Activated CD8-positive, alpha-beta T cell treated with anti-CD3 and anti-CD28 coated beads, Interleukin-2, amount 10 ng/mL, durations not matched to agents 7 days and 5 days (primary cell): ENCODE data around the gene MLEC. TPM values are rescaled to one million over a fixed set of nuclear protein-coding genes. Genes with fewer than 3 reads are reported as not detected.

Source experiments
- ATAC-seq: fragments of 150-1000 bp; cut with Tn5 transposase; one replicate; pipeline ENCODE4 v1.10.0; 2021; ENCODE audit warnings: moderate library complexity
- CTCF ChIA-PET: fragments of 350-600 bp; sonication (Branson Sonifier 250); formaldehyde crosslinking; loops from one replicate; lab custom pipeline; 2021; ENCODE audit warnings: antibody characterized with exemption; lab: Charles Lee
- POLR2A ChIA-PET: fragments of 350-600 bp; sonication (Branson Sonifier 250); formaldehyde crosslinking; loops from one replicate; lab custom pipeline; 2021; ENCODE audit warnings: antibody characterized with exemption; lab: Charles Lee
- DNase-seq: peaks from one replicate; pipeline ENCODE4 v3.0.0-alpha.2; 2020
- H3K27ac Mint-ChIP-seq: one replicate; pipeline ENCODE4 v1.8.0; 2021; ENCODE audit warnings: mild to moderate bottlenecking, mixed read lengths
- H3K27me3 Mint-ChIP-seq: one replicate; pipeline ENCODE4 v1.8.0; 2021; ENCODE audit warnings: low read depth, mixed read lengths
- H3K36me3 Mint-ChIP-seq: one replicate; pipeline ENCODE4 v1.8.0; 2021; ENCODE audit warnings: low read depth, mixed read lengths
- H3K4me1 Mint-ChIP-seq: one replicate; pipeline ENCODE4 v1.8.0; 2021; ENCODE audit warnings: low read depth, mixed read lengths
- H3K4me3 Mint-ChIP-seq: one replicate; pipeline ENCODE4 v1.8.0; 2021; ENCODE audit warnings: mild to moderate bottlenecking, mixed read lengths
- H3K9me3 Mint-ChIP-seq: one replicate; pipeline ENCODE4 v1.8.0; 2022; ENCODE audit warnings: mixed read lengths; ENCODE audit not compliant: insufficient read depth
- total RNA-seq, 2 experiments: library from RNA; stranded (reverse); gene quantifications; one replicate each; pipeline ENCODE4 v1.2.3, GENCODE V29; 2021

MLEC gene
- total RNA-seq, 2 experiments from 2014 or later: 95.0 to 102 TPM

GRCh38 chr12:120697344-120697743 lies 10.4 kb downstream of the MLEC start:
- H3K4me1 Mint-ChIP-seq: peaks cover 8% of the 10 kb centered on the region
- ChIA-PET POLR2A (no interaction called here), CTCF (interaction anchor here (1.4 to 4.6 kb wide), 3 partner anchors 14 to 50 kb away, joined by 4 to 21 read pairs (median 5); no protein-coding TSS in a partner anchor)
- DNase-seq (no peak), ATAC-seq (no peak)
- H3K9me3 Mint-ChIP-seq: no peaks in the 10 kb centered on the region
- H3K36me3 Mint-ChIP-seq: peaks cover 59% of the 10 kb centered on the region
- no peak overlapping the region for H3K27ac Mint-ChIP-seq
- no peak overlapping the region for H3K4me3 Mint-ChIP-seq
- no peaks in the 10 kb centered on the region for H3K27me3 Mint-ChIP-seq

- ChIA-PET POLR2A (interaction anchor here (0.6 kb wide), 1 partner anchor 29 kb away, joined by 3 read pairs; no protein-coding TSS in a partner anchor), CTCF (interaction anchor here (0.7 to 4.6 kb wide), 7 partner anchors 8 to 430 kb away, joined by 3 to 21 read pairs (median 3); no protein-coding TSS in a partner anchor)
- Mint-ChIP-seq H3K36me3 (peaks cover 54% of the 10 kb centered on the region), H3K4me3 (no peak overlapping the region), H3K9me3 (no peaks in the 10 kb centered on the region), H3K27ac (no peak overlapping the region), H3K27me3 (no peaks in the 10 kb centered on the region), H3K4me1 (no peaks in the 10 kb centered on the region)
- DNase-seq (no peak), ATAC-seq (no peak)
Measured at GRCh38 chr12:120698665-120699064, 11.7 kb downstream of the MLEC start.

- Mint-ChIP-seq H3K36me3 (peaks cover 49% of the 10 kb centered on the region), H3K27me3 (no peaks in the 10 kb centered on the region), H3K4me1 (no peaks in the 10 kb centered on the region), H3K9me3 (no peaks in the 10 kb centered on the region), H3K4me3 (no peak overlapping the region), H3K27ac (no peak overlapping the region)
- no peak for ATAC-seq
- DNase-seq: no peak
- ChIA-PET CTCF (interaction anchor here (0.7 to 4.6 kb wide), 4 partner anchors 9 to 129 kb away, joined by 3 to 21 read pairs (median 3); no protein-coding TSS in a partner anchor), POLR2A (no interaction called here)
Measured at GRCh38 chr12:120699553-120699952, 12.6 kb downstream of the MLEC start.

- H3K9me3 Mint-ChIP-seq: no peaks in the 10 kb centered on the region
Measured at GRCh38 chr12:120700886-120701285, 13.9 kb downstream of the MLEC start.

GRCh38 chr12:120702637-120703036 lies 15.7 kb downstream of the MLEC start:
- ChIA-PET CTCF (interaction anchor here (1.3 to 1.8 kb wide), 4 partner anchors 9 to 120 kb away, joined by 3 to 10 read pairs (median 4); no protein-coding TSS in a partner anchor), POLR2A (no interaction called here)
- no peak overlapping the region for H3K4me3 Mint-ChIP-seq
- no peaks in the 10 kb centered on the region for H3K9me3 Mint-ChIP-seq
- peaks cover 35% of the 10 kb centered on the region for H3K36me3 Mint-ChIP-seq
- DNase-seq (no peak), ATAC-seq (no peak)
- H3K27me3 Mint-ChIP-seq: no peaks in the 10 kb centered on the region
- no peaks in the 10 kb centered on the region for H3K4me1 Mint-ChIP-seq
- no peak overlapping the region for H3K27ac Mint-ChIP-seq

More at GRCh38 chr12:120700886-120701285, 13.9 kb downstream of the MLEC start:
- Mint-ChIP-seq H3K27ac (peak overlapping the region; percentile 13), H3K4me1 (no peaks in the 10 kb centered on the region), H3K4me3 (no peak overlapping the region), H3K36me3 (peaks cover 44% of the 10 kb centered on the region), H3K27me3 (no peaks in the 10 kb centered on the region)
- POLR2A ChIA-PET: interaction anchor here (0.7 to 1.4 kb wide), 2 partner anchors 11 to 257 kb away, joined by 3 read pairs; no protein-coding TSS in a partner anchor
- DNase-seq (no peak), ATAC-seq (no peak)
- CTCF ChIA-PET: interaction anchor here (1.1 to 4.6 kb wide), 4 partner anchors 13 to 54 kb away, joined by 3 to 21 read pairs (median 4); no protein-coding TSS in a partner anchor

- Mint-ChIP-seq H3K36me3 (peaks cover 32% of the 10 kb centered on the region), H3K27ac (no peak overlapping the region), H3K4me1 (no peaks in the 10 kb centered on the region), H3K27me3 (no peaks in the 10 kb centered on the region), H3K4me3 (no peak overlapping the region), H3K9me3 (no peaks in the 10 kb centered on the region)
- ChIA-PET CTCF (interaction anchor here (1.0 to 1.3 kb wide), 4 partner anchors 8 to 120 kb away, joined by 3 to 4 read pairs (median 3); no protein-coding TSS in a partner anchor), POLR2A (interaction anchor here (0.6 kb wide), 1 partner anchor 46 kb away, joined by 3 read pairs; no protein-coding TSS in a partner anchor)
- ATAC-seq (no peak), DNase-seq (no peak)
Measured at GRCh38 chr12:120703311-120703942, 16.5 kb downstream of the MLEC start.

- CTCF ChIA-PET: no interaction called here
- Mint-ChIP-seq H3K9me3 (no peaks in the 10 kb centered on the region), H3K27ac (no peak overlapping the region), H3K27me3 (no peaks in the 10 kb centered on the region), H3K4me1 (peaks cover 9% of the 10 kb centered on the region), H3K4me3 (no peak overlapping the region), H3K36me3 (peaks cover 19% of the 10 kb centered on the region)
- DNase-seq: no peak
- POLR2A ChIA-PET: no interaction called here
- no peak for ATAC-seq
Measured at GRCh38 chr12:120705618-120706017, 18.7 kb downstream of the MLEC start.

- Mint-ChIP-seq H3K27me3 (no peaks in the 10 kb centered on the region), H3K4me1 (peaks cover 9% of the 10 kb centered on the region), H3K4me3 (no peak overlapping the region), H3K27ac (no peak overlapping the region), H3K36me3 (peaks cover 15% of the 10 kb centered on the region), H3K9me3 (no peaks in the 10 kb centered on the region)
- ATAC-seq (no peak), DNase-seq (no peak)
- ChIA-PET POLR2A (no interaction called here), CTCF (no interaction called here)
Measured at GRCh38 chr12:120706029-120706428, 19.1 kb downstream of the MLEC start.

- peaks cover 32% of the 10 kb centered on the region for H3K4me1 Mint-ChIP-seq
- H3K27ac Mint-ChIP-seq: no peak overlapping the region
- H3K36me3 Mint-ChIP-seq: peaks cover 12% of the 10 kb centered on the region
- DNase-seq: no peak
- H3K9me3 Mint-ChIP-seq: no peaks in the 10 kb centered on the region
- H3K27me3 Mint-ChIP-seq: no peaks in the 10 kb centered on the region
- no peak overlapping the region for H3K4me3 Mint-ChIP-seq
- CTCF ChIA-PET: interaction anchor here (1.2 to 5.5 kb wide), 4 partner anchors 22 to 127 kb away, joined by 3 to 55 read pairs (median 13); partner anchors contain the start of genes MLEC and POP5
- no peak for ATAC-seq
- POLR2A ChIA-PET: no interaction called here
Measured at GRCh38 chr12:120708651-120709050, 21.7 kb downstream of the MLEC start.

- ChIA-PET POLR2A (interaction anchor here (0.6 to 1.6 kb wide), 6 partner anchors 10 to 27 kb away, joined by 3 to 6 read pairs (median 3); partner anchors contain the start of gene MLEC), CTCF (interaction anchor here (1.2 to 5.5 kb wide), 7 partner anchors 12 to 261 kb away, joined by 3 to 55 read pairs (median 9); partner anchors contain the start of genes MLEC and POP5)
- H3K4me1 Mint-ChIP-seq: peaks cover 37% of the 10 kb centered on the region
- no peaks in the 10 kb centered on the region for H3K27me3 Mint-ChIP-seq
- peak; percentile 83 for ATAC-seq
- peak within 1 kb of the TSS; percentile 81 for H3K27ac Mint-ChIP-seq
- H3K9me3 Mint-ChIP-seq: no peaks in the 10 kb centered on the region
- peak within 1 kb of the TSS; percentile 87 for H3K4me3 Mint-ChIP-seq
- peaks cover 16% of the 10 kb centered on the region for H3K36me3 Mint-ChIP-seq
- DNase-seq: peak; percentile 77
Measured at GRCh38 chr12:120710031-120710804, 23.3 kb downstream of the MLEC start, which contains the start of gene UNC119B. UNC119B (plus strand) TSS chr12:120710458; CDS start chr12:120710475, 17 bp downstream.

GRCh38 chr12:120710805-120711296 lies 23.9 kb downstream of the MLEC start:
- Mint-ChIP-seq H3K27ac (peak overlapping the region; percentile 79), H3K4me1 (peaks cover 37% of the 10 kb centered on the region), H3K36me3 (peaks cover 17% of the 10 kb centered on the region), H3K27me3 (no peaks in the 10 kb centered on the region), H3K9me3 (no peaks in the 10 kb centered on the region), H3K4me3 (peak overlapping the region; percentile 87)
- POLR2A ChIA-PET: interaction anchor here (1.0 to 1.6 kb wide), 4 partner anchors 9 to 28 kb away, joined by 3 to 6 read pairs (median 4); no protein-coding TSS in a partner anchor
- DNase-seq: peak; percentile 34
- peak; percentile 42 for ATAC-seq
- CTCF ChIA-PET: interaction anchor here (1.4 to 5.5 kb wide), 7 partner anchors 8 to 261 kb away, joined by 4 to 55 read pairs (median 9); partner anchors contain the start of gene MLEC
